ENCODE results near the gene IQSEC1.
A peak's percentile ranks its signal among the peaks of the same experiment; 100 is the strongest.

Gene IQSEC1

DNA sequence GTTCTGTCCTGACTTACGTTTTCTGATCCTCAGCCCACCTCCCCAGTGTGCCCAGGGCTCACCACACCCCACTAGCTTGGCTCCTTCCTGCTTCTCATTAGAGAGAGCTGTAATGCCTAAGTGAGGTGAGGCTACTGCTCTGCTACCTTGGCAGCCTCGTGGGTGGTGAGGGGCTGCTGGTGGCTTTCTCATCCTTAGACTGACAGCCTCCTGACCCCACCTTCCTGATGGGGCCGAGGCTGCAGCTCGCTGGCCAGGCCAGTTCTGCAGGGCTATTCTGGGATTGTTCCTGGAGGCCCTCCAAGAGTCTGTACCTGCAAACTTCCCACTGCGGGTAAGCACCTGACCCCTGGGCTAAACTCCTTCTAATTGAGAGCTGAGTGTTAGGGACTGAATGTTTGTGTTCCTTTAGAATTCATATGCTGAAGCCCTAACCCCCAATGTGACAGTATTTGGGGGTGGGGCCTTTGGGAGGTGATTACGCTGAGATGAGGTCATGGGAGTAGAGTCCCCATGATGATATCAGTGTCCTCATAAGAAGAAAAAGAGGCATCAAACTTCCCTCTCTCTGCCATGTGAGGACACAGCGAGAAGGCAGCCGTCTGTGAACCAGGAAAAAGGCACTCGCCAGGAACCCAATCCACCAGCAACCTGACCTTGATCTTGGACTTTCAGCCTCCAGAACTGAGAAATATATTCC, 38.1 kb upstream of the IQSEC1 start:
- TF ChIP-seq, protein P1, sequence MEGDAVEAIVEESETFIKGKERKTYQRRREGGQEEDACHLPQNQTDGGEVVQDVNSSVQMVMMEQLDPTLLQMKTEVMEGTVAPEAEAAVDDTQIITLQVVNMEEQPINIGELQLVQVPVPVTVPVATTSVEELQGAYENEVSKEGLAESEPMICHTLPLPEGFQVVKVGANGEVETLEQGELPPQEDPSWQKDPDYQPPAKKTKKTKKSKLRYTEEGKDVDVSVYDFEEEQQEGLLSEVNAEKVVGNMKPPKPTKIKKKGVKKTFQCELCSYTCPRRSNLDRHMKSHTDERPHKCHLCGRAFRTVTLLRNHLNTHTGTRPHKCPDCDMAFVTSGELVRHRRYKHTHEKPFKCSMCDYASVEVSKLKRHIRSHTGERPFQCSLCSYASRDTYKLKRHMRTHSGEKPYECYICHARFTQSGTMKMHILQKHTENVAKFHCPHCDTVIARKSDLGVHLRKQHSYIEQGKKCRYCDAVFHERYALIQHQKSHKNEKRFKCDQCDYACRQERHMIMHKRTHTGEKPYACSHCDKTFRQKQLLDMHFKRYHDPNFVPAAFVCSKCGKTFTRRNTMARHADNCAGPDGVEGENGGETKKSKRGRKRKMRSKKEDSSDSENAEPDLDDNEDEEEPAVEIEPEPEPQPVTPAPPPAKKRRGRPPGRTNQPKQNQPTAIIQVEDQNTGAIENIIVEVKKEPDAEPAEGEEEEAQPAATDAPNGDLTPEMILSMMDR (IDR thresholded peaks at IDR 0.05), result no peak

DNA sequence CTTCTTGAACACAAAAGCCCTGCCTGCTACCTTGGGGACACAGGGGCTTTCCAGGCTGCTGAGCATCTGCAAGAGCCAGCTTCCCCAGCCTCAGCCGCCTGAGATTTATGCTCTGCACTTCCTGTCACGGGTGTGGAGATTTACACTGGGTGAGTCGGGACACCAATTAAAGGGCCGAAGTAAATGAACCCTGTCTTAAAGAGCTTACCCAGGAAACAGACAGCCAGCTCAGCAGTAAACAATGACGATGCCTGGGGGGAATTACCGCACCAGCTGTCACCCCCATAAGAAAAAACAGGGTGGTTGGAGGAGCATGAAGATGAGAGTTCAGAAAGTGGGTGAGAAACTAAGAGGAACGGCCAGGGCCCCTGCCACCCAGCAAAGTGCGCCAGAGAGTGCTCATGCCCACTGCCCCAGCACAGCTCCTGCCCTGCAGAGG, 37.5 kb upstream of the IQSEC1 start:
- TF ChIP-seq, protein P1 (IDR thresholded peaks at IDR 0.05), result no peak

DNA sequence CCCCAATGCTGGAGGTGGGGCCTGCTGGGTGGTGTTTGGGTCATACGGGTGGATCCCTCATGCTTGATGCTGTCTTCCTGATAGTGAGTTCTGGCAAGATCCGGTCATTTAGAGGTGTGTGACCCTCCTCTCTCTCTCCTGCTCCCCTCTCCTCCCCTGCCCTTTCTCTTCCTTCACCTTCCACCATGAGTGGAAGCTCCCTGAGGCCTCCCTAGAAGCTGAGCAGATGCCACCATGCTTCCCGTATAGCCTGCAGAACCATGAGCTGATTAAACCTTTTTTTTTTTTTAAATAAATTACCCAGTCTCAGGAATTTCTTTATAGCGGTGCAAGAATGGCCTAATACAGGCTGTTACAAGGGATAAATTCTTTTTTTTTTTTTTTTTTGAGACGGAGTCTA, 36.3 kb upstream of the IQSEC1 start:
- TF ChIP-seq, protein P1 (IDR thresholded peaks at IDR 0.05), result no peak

DNA sequence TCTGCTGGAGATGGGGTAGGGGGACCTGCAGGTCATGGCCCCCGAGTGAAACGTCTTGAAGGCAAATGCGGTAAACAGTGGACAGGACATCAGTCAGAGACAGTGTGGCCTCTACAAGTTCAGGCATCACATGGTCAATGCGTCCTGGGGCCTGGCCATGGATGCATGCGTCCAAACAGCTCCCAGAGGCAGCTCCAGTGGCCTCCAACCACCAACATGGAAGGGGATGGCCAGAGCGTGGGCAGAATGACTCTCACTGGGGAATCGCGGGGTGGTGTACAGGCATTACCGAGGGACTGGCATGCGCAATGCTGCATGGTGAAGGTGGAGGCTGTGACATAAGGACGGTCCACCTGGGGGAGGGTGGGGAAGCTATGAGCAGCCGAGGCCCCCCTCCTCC, 35.6 kb upstream of the IQSEC1 start:
- TF ChIP-seq, protein P1 (IDR thresholded peaks at IDR 0.05), result no peak

DNA sequence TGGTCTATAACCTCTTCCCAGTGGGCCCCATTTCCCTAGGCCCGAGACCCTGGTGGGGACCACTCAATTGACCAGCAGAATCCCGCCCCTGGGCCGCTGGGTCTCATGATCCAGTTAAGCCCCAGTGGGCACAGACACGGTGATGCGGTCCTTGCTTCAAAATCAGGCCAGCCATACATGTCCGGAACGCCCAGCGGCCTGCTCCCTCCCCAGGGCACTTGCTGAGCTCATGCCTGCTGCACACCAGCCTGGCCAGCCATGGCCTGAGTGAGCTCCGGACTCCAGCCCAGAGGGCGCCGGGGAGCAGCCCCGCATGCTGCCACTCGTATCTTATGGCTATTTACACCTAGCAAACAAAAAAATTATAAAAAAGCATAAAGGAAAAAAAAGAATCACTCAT, 34.4 kb upstream of the IQSEC1 start:
- TF ChIP-seq, protein P1 (IDR thresholded peaks at IDR 0.05), result 0 out of 2 replicates have a peak, but pooled peaks have one; percentile 19

DNA sequence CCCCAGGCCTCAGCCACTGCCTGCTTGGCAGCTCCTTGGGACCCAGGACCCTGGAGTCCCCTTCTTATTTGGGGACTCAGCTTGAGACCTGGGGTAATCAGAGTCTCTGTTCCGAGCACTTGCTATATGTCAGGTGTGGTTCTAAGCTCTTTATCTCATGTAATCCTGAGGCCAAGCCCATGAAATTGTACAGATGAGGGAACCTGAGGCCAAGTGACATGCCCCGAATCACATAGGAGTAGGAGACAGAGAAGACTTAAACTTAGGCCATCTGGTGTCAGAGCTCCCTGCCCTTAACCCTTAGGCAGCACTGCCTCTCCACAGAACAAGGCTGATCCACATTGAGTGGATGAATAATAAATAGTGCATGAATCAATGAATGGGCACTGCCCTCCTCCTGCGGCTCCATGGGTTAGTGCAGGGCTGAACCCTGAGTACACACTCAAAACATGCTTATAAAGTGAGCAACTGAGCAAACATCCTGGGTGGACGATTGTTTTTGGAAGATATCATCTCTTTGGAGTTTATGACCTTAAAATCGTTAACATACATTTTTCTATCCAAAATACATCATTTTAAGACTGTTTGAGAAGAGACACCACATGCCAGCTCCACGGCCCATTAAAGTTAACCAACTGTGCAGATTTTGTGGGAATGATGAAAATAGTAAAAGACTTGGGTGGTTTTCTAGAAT, 33.2 kb upstream of the IQSEC1 start:
- TF ChIP-seq, protein P1 (IDR thresholded peaks at IDR 0.05), result no peak

DNA sequence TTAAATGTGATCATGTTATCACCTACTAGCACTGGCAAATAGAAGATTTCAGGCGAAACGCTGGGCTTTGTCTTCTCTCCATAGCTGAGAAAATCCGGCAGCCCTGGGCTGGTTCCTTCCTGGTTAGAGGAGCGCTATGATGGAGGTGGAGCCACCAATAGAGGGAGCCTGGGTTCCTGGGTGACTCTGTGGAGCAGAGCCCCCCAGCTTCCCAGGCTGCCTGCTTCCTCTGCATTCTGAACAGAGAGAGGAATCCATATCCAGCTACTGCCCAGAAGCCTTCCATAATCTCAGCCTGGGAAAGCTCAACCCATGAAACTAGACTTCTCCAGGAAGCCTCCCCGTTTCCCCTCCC, 32.6 kb upstream of the IQSEC1 start:
- TF ChIP-seq, protein P1 (IDR thresholded peaks at IDR 0.05), result 0 out of 2 replicates have a peak, but pooled peaks have one; percentile 17
